Loucy (cell line): ENCODE results near the gene NR2F1-AS1.

Experiments
- H2AFZ ChIP-seq: fragments of 200-600 bp; sonication (generic); 2 replicates; pipeline ENCODE4 v1.6.0; 2016; ENCODE audit warnings: antibody characterized with exemption, mild to moderate bottlenecking, low read length, moderate library complexity
- H3F3A ChIP-seq: fragments of 200-600 bp; 2 replicates; pipeline ENCODE4 v1.6.0; 2016; ENCODE audit warnings: antibody characterized with exemption, low read depth, mild to moderate bottlenecking
- H3K27me3 ChIP-seq: fragments of 200-600 bp; sonication (generic); 2 replicates; pipeline ENCODE4 v1.6.1; 2014; ENCODE audit warnings: low read length, mild to moderate bottlenecking; ENCODE audit not compliant: insufficient read depth, poor library complexity, severe bottlenecking
- H3K36me3 ChIP-seq: fragments of 200-600 bp; sonication (generic); 2 replicates; pipeline ENCODE4 v1.6.1; 2016; ENCODE audit warnings: low read length; ENCODE audit not compliant: insufficient read depth
- H3K4me1 ChIP-seq: fragments of 200-600 bp; sonication (generic); 2 replicates; pipeline ENCODE4 v1.5.1; 2014; ENCODE audit warnings: low read length, mild to moderate bottlenecking; ENCODE audit not compliant: insufficient read depth, poor library complexity, severe bottlenecking
- H3K4me2 ChIP-seq: fragments of 200-600 bp; sonication (generic); 2 replicates; pipeline ENCODE4 v1.6.0; 2014; ENCODE audit warnings: antibody characterized with exemption, low read length, low read depth, mild to moderate bottlenecking; ENCODE audit not compliant: poor library complexity, severe bottlenecking
- H3K4me3 ChIP-seq: fragments of 200-600 bp; sonication (generic); 2 replicates; pipeline ENCODE4 v1.5.1; 2014; ENCODE audit warnings: low read length, mild to moderate bottlenecking, mixed read lengths; ENCODE audit not compliant: poor library complexity, severe bottlenecking
- H3K79me2 ChIP-seq: fragments of 200-600 bp; sonication (generic); 2 replicates; pipeline ENCODE4 v1.6.1; 2014; ENCODE audit warnings: low read length; ENCODE audit not compliant: insufficient read depth
- H3K9ac ChIP-seq: fragments of 200-600 bp; sonication (generic); 2 replicates; pipeline ENCODE4 v1.6.0; 2014; ENCODE audit warnings: mild to moderate bottlenecking, low read depth, low read length, moderate library complexity; ENCODE audit not compliant: poor library complexity, severe bottlenecking
- H3K9me2 ChIP-seq: fragments of 200-600 bp; sonication (generic); replicated peaks from 2 replicates; pipeline ENCODE4 v1.6.1; 2016; ENCODE audit warnings: low read depth, low read length, mixed read lengths
- H3K9me3 ChIP-seq: fragments of 200-600 bp; sonication (generic); 2 replicates; pipeline ENCODE4 v1.6.1; 2014; ENCODE audit warnings: mild to moderate bottlenecking, antibody characterized with exemption, low read length, low read depth; ENCODE audit not compliant: insufficient read depth
- H4K20me1 ChIP-seq: fragments of 200-600 bp; sonication (generic); 2 replicates; pipeline ENCODE4 v1.6.0; 2014; ENCODE audit warnings: antibody characterized with exemption, low read length, mild to moderate bottlenecking; ENCODE audit not compliant: insufficient read depth, poor library complexity, severe bottlenecking
- CTCF ChIP-seq: fragments of 200-600 bp; sonication (generic); conservative IDR thresholded peaks from 2 replicates; pipeline ENCODE4 v1.5.1; 2014; ENCODE audit warnings: mild to moderate bottlenecking, antibody characterized with exemption, low read length
- EZH2phosphoT487 ChIP-seq: fragments of 200-600 bp; IDR thresholded peaks from 2 replicates; pipeline ENCODE4 v1.6.1; 2018; ENCODE audit warnings: antibody characterized with exemption, mild to moderate bottlenecking, moderate library complexity, borderline replicate concordance

The NR2F1-AS1 gene

GRCh38 chr5:93399675-93400074 lies 181.3 kb downstream of the NR2F1-AS1 start:
- H3K9me2 ChIP-seq = no peaks in the 10 kb centered on the region
- H3K36me3 ChIP-seq = no peaks in the 10 kb centered on the region
- no peaks in the 10 kb centered on the region for H3K27me3 ChIP-seq
- no peaks in the 10 kb centered on the region for H3K79me2 ChIP-seq
- no peaks in the 10 kb centered on the region for H4K20me1 ChIP-seq
- H2AFZ ChIP-seq = no peak overlapping the region
- H3K9ac ChIP-seq = no peak overlapping the region
- H3K4me1 ChIP-seq = no peaks in the 10 kb centered on the region
- H3K9me3 ChIP-seq = no peaks in the 10 kb centered on the region
- no peak overlapping the region for H3K4me3 ChIP-seq
- no peaks in the 10 kb centered on the region for H3F3A ChIP-seq
- TF ChIP-seq CTCF = no peak
- TF ChIP-seq EZH2phosphoT487 = no peak
- H3K4me2 ChIP-seq = no peak overlapping the region

DNA sequence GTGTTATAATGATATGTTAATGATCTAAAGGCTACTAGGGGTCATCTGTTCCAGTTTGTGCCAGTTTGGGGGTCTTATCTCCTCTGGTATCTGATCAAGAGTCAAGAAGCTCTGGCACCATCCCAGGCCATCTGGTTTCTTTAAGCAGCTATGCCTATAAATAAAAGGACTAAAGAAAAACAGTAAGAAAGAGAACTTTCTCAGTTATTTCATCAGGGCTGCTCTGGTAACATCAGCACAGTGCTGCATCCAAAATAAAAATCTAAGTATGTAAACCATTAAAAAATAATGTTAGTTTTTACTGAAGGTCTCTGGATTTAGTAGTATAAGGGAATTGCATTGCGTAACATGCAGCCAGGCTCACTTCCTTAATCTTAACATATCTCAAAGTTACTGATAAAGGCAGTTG lies 185.0 kb downstream of the NR2F1-AS1 start:
- H3K4me1 ChIP-seq = no peaks in the 10 kb centered on the region
- H3K9ac ChIP-seq = no peak overlapping the region
- no peak overlapping the region for H2AFZ ChIP-seq
- no peaks in the 10 kb centered on the region for H4K20me1 ChIP-seq
- H3F3A ChIP-seq = no peaks in the 10 kb centered on the region
- H3K79me2 ChIP-seq = no peaks in the 10 kb centered on the region
- no peaks in the 10 kb centered on the region for H3K36me3 ChIP-seq
- TF ChIP-seq EZH2phosphoT487 = no peak
- no peak for TF ChIP-seq CTCF
- no peak overlapping the region for H3K4me2 ChIP-seq
- H3K9me2 ChIP-seq = no peaks in the 10 kb centered on the region
- H3K9me3 ChIP-seq = no peaks in the 10 kb centered on the region
- no peaks in the 10 kb centered on the region for H3K27me3 ChIP-seq
- H3K4me3 ChIP-seq = no peak overlapping the region

DNA sequence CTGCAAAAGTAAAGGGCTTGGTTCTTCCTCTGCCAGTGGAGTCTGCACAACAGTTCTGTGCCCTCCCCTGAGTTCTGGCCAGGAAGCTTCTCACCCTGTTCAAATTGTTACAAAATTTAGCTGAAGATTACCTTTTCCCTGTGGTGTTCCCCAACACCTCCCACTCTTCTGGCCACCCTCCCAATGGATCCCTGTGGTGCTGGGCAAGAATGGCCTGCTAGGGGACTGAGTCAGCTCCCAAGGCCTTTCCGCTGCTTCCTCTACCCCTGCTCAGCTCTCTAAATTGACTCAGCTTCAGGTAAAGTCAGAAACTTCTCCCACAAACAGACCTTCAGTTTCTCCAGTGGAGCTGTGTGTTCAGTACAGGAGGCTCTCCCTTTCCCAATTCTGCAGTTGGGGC lies 186.0 kb downstream of the NR2F1-AS1 start:
- no peaks in the 10 kb centered on the region for H3K4me1 ChIP-seq
- no peak overlapping the region for H2AFZ ChIP-seq
- H4K20me1 ChIP-seq = no peaks in the 10 kb centered on the region
- H3K27me3 ChIP-seq = no peaks in the 10 kb centered on the region
- no peaks in the 10 kb centered on the region for H3F3A ChIP-seq
- no peak overlapping the region for H3K4me2 ChIP-seq
- no peaks in the 10 kb centered on the region for H3K79me2 ChIP-seq
- H3K9me3 ChIP-seq = no peaks in the 10 kb centered on the region
- no peaks in the 10 kb centered on the region for H3K36me3 ChIP-seq
- H3K9me2 ChIP-seq = no peaks in the 10 kb centered on the region
- TF ChIP-seq EZH2phosphoT487 (no peak), CTCF (no peak)
- H3K4me3 ChIP-seq = no peak overlapping the region
- H3K9ac ChIP-seq = no peak overlapping the region
